Right atrium auricular region (tissue), 2 donors: ENCODE data around the gene ATXN2L. TPM values are rescaled to one million over a fixed set of nuclear protein-coding genes. Genes with fewer than 3 reads are reported as not detected.
"Not testable (repeated sequence)": the region's sequence is repeated elsewhere in the genome, so short reads cannot be mapped to it uniquely, and the experiment has no call there.

Experiments
- DNase-seq: peaks from one replicate; pipeline ENCODE4 v3.0.0-alpha.2; 2019; ENCODE audit warnings: low spot score
- H3K27ac ChIP-seq, 2 donors: fragments of 200-600 bp; sonication (generic); 1 replicate in 1 of 2; 2 replicates in 1 of 2; pipeline ENCODE4 v1.5.1; 2016 to 2019
- H3K27me3 ChIP-seq, 2 donors: fragments of 200-600 bp; sonication (generic); one replicate each; pipeline versions ENCODE4 v1.5.1 to v1.6.0; 2017 to 2019
- H3K36me3 ChIP-seq: fragments of 200-600 bp; sonication (generic); one replicate; pipeline ENCODE4 v1.5.1; 2016
- H3K4me1 ChIP-seq, 2 donors: fragments of 200-600 bp; sonication (generic); one replicate each; pipeline versions ENCODE4 v1.5.1 to v1.6.0; 2017 to 2019
- H3K4me3 ChIP-seq, 2 donors: fragments of 200-600 bp; sonication (generic); 1 replicate in 1 of 2; 2 replicates in 1 of 2; pipeline ENCODE4 v1.5.1; 2017 to 2019; ENCODE audit warnings: mild to moderate bottlenecking in 1 of 2, moderate library complexity in 1 of 2
- H3K9me3 ChIP-seq, 2 donors: fragments of 200-600 bp; sonication (generic); one replicate each; pipeline ENCODE4 v1.5.1; 2019
- CTCF ChIP-seq, 2 donors: fragments of 200-600 bp; sonication (generic); IDR thresholded peaks; one replicate each; pipeline ENCODE4 v1.5.1; 2019; ENCODE audit warnings: antibody characterized with exemption in 2 of 2
- total RNA-seq, 2 donors: library from RNA; depleted of rRNA; stranded (reverse); fragments of >200 nt; gene quantifications; one replicate each; pipeline ENCODE4 v1.1.0, GENCODE V29; 2016

ATXN2L gene
- total RNA-seq, 2 donors from 2014 or later: 26.0 to 55.1 TPM

- DNase-seq: no peak
- H3K4me1 ChIP-seq: peaks cover 0 to 31% of the 10 kb centered on the region in 2 donors
- peak overlapping the region in 1 of 2 donors; percentile 88 for H3K4me3 ChIP-seq
- H3K36me3 ChIP-seq: peaks cover 35% of the 10 kb centered on the region
- H3K27me3 ChIP-seq: no peaks in the 10 kb centered on the region
- H3K9me3 ChIP-seq: no peaks in the 10 kb centered on the region
- H3K27ac ChIP-seq: peak overlapping the region in 1 of 2 donors; percentile 98
- no peak for TF ChIP-seq CTCF (IDR thresholded peaks at IDR 0.05)
These were observed 42.3 kb downstream of the ATXN2L start for GRCh38 chr16:28865001-28865688.

- Histone ChIP-seq H3K4me1 (peaks cover 0 to 31% of the 10 kb centered on the region in 2 donors), H3K9me3 (no peaks in the 10 kb centered on the region), H3K36me3 (peaks cover 42% of the 10 kb centered on the region), H3K27me3 (no peaks in the 10 kb centered on the region), H3K27ac (no peak overlapping the region), H3K4me3 (no peak overlapping the region)
- no peak for DNase-seq
- TF ChIP-seq CTCF (IDR thresholded peaks at IDR 0.05): no peak
These were observed 43.1 kb downstream of the ATXN2L start for GRCh38 chr16:28865722-28866453.

GRCh38 chr16:28866454-28866804 is 43.6 kb downstream of the ATXN2L start:
- H3K9me3 ChIP-seq: no peaks in the 10 kb centered on the region
- H3K27me3 ChIP-seq: no peaks in the 10 kb centered on the region
- H3K4me3 ChIP-seq: no peak overlapping the region
- peaks cover 0 to 31% of the 10 kb centered on the region in 2 donors for H3K4me1 ChIP-seq
- peaks cover 47% of the 10 kb centered on the region for H3K36me3 ChIP-seq
- no peak overlapping the region for H3K27ac ChIP-seq
- DNase-seq: no peak
- no peak for TF ChIP-seq CTCF (IDR thresholded peaks at IDR 0.05)

GRCh38 chr16:28867241-28867640 is 44.4 kb downstream of the ATXN2L start:
- Histone ChIP-seq H3K4me3 (no peak overlapping the region), H3K9me3 (no peaks in the 10 kb centered on the region), H3K36me3 (peaks cover 54% of the 10 kb centered on the region), H3K27ac (no peak overlapping the region), H3K27me3 (no peaks in the 10 kb centered on the region), H3K4me1 (peaks cover 0 to 30% of the 10 kb centered on the region in 2 donors)
- no peak for TF ChIP-seq CTCF (IDR thresholded peaks at IDR 0.05)
- no peak for DNase-seq

- H3K9me3 ChIP-seq, DNase-seq, H3K27me3 ChIP-seq, H3K4me3 ChIP-seq, H3K27ac ChIP-seq: not testable (repeated sequence)
- Histone ChIP-seq H3K36me3 (peaks cover 56% of the 10 kb centered on the region), H3K4me1 (peaks cover 0 to 26% of the 10 kb centered on the region in 2 donors)
These were observed 44.8 kb downstream of the ATXN2L start for GRCh38 chr16:28867646-28868045.

GRCh38 chr16:28869201-28869600 is 46.4 kb downstream of the ATXN2L start:
- Histone ChIP-seq H3K36me3 (peaks cover 69% of the 10 kb centered on the region), H3K4me3 (no peak overlapping the region), H3K27me3 (no peaks in the 10 kb centered on the region), H3K9me3 (no peaks in the 10 kb centered on the region), H3K4me1 (peaks cover 0 to 19% of the 10 kb centered on the region in 2 donors), H3K27ac (no peak overlapping the region)
- no peak for TF ChIP-seq CTCF (IDR thresholded peaks at IDR 0.05)
- no peak for DNase-seq
